NCI-H345 treated with DMSO at 0.1 percent for 48 hours (cell line): ENCODE data around the gene CSMD2.
A peak's percentile ranks its signal among the peaks of the same experiment; 100 is the strongest.

ENCODE experiments used
- DNase-seq: peaks from one replicate; lab custom pipeline; 2025; ENCODE audit not compliant: unreplicated experiment; lab: John Stamatoyannopoulos, UW

The CSMD2 gene

DNA sequence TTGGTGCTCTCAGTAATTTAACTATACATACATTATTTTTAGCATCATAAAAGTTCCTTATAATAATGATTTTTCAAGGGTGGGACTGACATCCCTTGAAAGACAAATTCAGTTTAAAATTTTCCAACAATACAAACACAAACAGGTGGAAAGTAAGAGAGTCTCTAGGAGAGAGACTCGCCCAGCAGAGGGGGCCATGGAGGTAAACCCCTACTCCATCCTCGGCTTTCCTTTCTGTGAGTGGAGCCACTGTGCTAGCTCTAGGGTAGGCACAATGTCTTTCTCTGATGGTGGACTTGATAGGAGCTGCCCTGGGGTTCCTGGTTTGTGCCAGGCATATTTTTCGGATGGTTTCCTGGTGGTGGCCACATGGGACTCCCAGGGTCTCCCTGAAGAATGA is 8.3 kb downstream of the CSMD2 start:
- no peak for DNase-seq

DNA sequence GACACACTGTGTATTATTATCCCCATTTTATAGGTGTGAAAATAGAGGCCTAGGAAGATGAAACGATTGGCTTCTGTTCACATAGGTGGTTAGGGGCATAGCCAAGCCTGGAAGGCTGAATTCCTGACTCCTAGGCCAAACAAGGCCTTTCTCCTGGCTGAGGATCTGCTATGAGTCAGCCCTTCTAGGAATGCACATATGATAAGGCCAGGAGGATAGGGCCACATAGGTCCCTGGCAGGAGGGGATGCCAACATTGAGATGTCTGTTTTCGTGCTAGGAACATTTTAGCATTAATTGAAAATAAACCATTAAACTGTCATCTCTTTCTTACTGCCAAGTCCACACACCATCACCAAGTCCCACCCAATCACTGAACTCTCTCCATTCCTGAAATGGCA is 9.2 kb downstream of the CSMD2 start:
- no peak for DNase-seq

DNA sequence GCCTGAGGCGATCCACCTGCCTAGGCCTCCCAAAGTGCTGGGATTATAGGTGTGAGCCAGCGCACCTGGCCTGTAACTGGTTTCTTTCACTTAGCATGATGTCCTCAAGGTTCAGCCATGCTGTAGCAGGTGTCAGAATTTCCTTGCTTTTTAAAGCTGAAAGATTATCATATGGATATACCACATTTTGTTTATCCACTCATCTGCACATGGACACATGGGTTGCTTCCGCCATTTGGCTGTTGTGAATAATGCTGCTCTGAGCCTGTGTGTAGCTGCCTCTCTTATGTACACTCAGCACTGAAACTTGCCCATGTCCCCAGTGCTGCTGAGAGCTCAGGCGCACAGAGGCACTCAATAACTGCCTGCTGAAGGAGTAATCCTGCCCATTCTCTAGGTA is 11.8 kb downstream of the CSMD2 start:
- DNase-seq: no peak

DNA sequence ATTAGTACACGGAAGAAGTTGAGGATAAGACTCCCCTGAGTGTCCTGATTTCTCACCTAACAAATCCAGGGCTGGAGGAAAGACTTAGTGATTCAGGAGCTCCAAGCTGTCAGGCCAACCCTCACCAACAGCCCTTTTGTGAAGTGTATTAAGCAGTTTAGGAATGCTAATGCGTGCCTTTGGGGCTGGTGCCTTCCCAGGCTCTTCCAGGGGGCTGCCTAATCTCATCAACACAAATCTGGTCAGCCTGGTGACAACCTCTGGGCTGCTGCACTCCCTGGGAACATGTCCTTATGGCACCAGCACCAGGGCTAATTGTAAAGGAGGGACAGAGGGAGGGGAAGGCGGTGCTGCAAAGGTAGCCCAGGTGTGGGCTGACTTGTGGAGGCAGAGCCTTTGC is 15.5 kb downstream of the CSMD2 start:
- DNase-seq: no peak

DNA sequence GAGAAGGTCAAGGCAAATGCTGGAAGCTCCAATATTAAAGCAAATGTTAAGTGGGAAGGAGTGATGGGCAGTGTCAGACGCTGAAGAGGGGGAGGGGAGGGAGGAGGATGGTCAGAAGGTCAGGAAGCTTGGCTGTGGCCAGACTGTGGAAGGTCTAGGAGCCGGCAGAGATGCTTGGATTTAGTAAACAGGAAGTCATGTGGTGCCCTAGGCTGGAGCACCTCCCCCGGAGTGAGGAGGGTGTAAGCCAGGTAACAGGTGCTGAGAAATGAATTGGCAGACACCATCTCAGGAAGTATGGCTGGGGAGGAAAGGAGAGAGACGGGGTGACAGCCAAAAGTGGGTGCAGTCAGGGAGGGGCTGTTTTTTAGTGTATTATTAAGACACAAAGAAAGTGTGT is 17.7 kb downstream of the CSMD2 start:
- DNase-seq: peak; percentile 5

DNA sequence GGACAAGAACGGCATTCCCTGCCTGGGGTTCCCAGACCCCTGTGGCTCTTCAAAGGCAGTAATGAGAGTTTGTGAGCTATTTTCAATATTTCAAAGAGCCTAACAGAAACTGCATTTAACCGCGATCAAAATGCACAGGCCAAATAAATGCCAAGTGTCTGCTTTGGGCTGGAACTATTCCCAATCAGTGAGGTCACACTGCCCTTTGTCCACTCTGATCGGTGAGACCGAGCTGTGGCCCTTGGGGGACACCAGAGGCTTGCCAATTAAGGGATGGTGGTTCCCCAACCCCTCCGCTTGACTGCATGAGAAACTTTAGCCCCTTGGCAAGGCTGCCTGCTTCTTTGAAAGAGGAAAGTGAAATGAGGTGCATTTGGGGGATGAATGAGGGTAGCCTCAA is 20.3 kb downstream of the CSMD2 start:
- DNase-seq: no peak

DNA sequence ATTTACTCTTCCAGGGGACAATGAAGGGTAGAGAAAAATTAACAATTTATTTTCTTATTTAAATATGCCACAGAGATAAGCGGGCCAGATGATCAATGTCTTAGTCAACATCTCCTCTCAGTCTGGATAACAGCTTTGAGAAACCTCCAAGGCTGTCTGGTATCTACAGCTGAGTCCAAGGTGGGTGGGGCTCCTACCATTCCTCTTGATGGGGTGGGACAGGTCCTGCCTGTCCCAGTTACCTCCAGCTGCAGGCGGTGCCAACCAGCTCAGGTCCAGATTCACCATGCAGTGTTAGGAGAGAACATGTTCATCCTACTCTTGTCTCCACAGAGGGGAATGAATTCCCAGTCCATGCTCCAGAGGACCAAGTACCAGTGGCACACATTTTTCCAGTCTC is 21.1 kb downstream of the CSMD2 start:
- DNase-seq: no peak

DNA sequence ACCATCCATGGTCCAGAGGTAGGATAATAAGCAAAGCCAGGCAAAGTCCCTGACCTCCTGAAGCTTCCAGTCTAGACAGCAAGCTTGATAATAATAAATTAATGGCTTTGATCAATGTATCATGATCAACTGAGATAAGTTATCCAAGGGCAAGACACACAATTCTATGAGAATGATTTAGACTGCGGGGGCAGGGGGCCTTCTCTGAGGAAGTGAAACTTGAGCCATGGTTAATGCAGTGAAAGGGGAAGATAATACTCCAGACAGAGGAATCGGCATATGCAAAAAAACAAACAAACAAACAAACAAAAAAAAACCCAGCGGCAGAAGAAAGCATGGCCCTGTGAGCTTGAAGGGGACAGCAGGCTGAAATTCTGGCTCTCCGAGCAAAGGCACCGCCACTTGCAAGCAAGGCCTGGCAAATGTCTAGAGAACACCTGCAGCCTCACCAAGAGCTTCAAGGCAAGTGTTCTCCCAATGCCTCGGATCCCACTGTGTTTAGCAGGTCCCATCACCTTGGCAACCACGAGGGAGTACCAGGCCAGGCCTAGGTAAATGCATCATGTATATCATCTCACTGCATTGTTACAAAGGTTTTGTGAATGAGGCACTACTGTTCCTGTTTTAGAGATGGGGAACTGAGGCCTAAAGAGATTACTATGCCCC is 24.9 kb downstream of the CSMD2 start:
- DNase-seq: no peak

DNA sequence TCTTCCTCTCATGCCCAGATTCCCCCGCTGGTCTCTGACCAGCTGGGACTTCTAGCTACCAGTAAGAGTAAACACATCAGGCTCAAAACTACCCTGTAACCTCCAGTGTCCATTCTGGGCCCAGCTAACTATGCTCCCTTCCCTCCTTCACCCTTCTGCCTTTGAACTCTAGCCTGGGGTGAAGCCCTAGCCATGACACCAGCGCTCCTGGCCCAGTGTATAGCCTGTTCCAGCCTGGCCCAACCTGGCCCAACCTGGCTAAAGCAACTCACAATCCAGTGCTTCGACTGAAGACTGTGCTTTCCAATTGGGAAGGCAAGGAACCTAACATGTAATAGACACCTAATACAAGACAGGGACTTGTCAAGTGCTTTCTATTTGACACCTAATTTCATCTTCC is 27.6 kb downstream of the CSMD2 start:
- DNase-seq: no peak

DNA sequence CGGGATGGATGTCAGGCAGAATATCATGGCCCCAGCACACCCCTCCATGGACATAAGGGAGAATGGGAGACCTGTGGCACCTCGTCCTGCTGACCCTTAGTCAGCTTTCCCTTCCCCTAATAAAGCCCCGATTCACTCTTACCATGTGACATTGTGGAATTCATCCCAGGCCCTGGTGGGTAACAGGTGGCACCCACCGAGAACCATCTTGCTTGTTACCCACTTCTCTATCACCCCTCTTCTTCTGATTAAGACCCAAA is 32.9 kb downstream of the CSMD2 start:
- no peak for DNase-seq

DNA sequence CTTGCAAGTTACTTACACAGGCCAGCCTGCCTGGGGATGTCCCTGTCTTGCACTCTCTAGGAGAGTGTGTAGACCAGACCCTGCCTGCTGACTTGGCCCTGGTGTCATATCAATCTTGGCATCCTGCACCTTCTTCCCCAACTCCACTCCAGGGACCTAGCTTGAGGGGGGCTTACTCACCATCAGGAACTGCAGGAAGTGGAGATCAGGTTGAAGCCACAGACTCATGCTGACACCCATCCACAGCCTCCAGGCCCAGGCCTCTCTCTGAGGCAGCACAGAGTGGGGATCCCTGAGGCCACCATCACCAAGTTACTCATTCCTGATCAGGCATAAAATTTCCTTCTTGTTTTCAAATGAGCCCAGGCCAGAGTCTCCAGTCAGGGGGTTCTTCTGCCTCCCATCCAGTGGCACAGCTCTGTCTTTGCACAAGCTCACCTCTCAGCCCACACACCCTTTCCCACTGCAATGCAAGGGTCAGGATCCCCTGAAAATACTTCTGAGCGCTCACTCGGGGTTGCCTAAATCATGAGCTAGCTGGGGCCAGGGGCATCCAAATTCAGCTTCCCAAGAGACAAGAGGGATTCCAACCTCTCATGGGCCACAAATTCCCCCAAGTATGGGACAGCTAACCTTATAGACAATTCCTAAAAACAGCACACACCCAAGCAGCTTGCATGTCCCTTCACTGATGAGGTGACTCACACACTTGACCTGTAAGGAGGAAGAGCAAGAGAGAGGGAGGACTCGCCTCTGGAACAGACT is 33.5 kb downstream of the CSMD2 start:
- DNase-seq: no peak

DNA sequence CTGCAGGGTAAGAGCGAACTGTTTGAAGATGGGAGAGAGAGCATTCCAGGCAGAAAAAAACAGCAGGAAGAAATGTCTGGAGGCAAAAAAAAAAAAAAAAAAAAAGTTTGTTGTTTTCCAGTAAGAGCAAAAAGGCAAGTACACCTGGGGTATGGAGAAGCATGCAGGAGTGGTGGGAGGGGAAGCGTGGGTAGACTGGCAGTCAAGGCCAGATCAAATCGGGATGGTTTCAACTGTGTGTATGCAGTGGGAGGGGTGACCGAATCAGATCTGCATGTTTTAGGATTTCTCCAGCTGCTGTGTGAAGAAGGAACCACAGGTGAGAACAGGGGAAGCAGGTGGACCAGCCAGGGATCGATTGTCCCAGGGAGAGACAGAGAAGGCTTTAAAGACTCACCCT is 34.7 kb downstream of the CSMD2 start:
- no peak for DNase-seq

DNA sequence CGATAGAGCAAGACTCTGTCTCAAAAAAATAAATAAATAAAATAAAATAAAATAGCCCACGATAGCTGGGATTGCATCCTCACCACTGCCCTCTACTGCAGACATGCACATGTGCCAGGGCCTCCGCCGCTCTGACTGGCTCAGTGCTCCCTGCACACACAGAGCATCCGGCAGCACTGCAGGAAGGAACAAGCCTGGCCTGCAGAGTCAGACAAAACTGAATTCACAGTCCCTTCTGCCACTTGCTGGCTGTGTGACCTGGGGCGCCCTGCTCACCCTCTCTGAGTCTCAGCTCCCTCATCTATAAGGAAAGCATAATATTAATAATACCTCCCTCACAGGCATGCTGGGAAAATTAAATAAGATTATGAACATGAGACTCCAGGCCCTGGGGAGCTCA is 35.4 kb downstream of the CSMD2 start:
- no peak for DNase-seq

DNA sequence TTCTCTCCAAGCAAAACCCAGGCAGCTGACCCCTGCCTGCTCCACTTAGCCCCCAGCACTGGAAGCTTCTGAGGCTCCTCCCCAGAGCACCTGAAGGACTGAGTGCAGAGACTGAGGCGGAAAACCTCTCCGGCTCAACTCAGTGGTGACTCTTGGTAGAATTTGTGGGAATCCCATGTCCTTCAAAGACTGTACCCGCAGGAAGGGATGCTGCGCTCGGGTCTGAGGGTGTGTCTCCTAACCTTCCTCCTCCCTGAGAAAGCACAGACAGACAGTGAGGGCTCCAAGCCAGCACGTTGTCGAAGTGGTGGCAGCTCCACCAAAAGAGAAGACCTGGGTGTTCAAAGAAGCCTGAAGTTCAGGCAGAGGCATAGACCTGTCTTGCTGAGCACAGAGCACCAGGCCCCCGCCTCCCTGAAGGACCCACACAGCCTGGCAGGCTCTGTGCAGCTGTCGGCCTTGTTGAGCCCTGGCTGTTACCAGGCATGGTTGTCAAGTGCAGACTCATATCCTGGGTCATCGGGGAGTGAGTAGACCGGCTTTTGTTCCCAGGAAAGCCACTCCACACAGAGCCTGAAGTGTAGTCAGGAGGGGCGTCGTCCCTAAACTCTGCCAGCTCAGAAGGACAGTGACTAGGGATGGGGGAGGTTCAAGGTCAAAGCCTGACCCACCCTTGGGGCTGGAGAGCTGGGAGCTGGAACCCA is 36.7 kb downstream of the CSMD2 start:
- no peak for DNase-seq

DNA sequence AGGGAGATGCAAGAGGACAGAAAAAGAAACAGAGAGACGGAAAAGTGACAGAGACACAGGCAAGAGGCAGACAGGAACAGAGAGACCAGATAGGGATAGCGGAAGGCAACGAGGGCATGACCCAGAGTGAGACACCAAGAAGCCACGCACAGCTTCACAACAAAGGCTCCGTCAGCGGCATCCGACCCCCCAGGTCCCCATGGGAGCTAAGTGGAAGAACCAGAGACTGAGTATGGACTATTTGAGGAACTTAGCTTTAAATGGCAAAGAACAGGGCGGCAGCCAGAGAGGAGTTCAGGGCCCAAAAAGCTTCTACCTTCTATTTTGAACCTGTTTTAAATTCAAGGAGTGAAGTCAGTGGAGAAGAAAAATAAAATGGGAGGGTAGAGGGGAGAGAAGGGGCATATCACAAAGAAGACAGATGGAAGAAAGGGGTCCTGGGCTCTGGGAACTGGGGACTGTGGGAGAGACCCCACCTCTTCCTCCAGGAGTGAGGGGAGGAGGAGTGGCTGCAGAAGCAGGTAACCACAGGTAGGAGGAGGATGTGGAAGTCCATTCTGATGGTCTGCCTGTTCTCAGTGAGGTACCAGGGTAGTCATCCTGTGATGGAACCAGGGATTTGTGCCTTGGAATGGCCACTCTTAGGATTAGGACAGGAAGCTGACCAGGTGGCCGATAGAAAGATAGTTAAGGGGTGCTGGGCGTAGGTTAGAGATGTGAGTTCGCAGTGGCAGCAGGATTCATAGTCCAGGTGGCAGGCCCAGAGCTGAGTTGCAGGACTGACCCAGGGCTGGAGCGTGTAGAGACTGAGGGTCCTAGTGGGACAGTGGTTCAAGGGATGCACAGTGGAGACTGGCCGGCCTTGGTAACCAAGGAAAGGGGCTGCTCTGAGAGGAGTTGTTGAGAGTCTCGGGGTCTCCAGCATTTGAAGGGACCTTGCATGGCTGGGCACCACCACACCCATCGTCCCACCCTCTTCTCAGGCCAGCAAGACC is 37.7 kb downstream of the CSMD2 start:
- no peak for DNase-seq

DNA sequence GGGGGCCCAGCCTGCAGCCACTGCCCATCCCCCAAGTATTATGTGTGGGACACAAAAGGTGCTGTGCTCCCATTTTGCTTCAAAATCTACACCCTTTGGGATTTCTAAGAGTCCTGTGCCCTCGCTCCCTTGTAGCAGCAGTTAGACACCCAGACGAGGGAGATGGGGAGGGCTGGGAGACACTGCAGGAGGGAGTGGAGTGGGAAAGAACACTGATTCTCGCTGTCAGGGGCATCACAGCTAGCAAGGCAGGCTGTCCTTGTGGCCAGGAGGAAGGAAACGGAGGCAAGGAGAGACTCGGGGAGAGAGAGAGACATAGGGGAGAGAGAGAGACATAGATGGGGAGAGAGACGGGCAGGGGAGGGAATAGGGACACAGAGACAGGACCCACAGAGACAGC is 38.5 kb downstream of the CSMD2 start:
- no peak for DNase-seq

DNA sequence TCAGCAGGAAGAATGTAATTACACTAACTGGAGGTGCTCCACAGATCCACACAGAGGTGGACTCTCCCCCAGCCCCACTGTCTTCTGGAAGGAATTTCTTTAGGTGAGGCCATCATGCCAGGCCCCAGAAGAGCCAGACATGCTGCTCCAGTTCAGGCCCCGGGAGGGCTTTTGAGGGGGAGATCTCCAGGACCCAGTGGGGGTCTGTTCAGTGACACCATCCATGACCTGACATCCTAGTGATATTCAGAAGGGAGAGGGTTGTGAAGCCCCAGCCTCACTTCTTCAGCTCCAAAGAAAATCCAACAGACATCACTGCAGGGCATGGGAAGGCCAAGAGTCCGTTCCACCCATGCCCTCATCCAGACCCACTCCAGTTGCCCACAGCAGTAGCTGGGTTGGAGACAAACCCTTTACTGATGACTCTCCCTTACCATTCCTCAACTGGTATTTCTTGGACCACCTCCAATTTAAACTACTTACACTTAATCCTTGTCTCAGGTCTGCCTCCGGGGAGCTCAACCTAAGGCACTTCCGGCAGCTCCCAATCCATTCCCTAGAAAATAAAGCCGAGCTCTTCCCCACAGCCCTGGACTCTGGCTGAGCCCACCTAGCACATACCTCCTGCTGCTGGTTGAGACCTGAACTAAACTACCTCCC is 39.2 kb downstream of the CSMD2 start:
- DNase-seq: no peak

DNA sequence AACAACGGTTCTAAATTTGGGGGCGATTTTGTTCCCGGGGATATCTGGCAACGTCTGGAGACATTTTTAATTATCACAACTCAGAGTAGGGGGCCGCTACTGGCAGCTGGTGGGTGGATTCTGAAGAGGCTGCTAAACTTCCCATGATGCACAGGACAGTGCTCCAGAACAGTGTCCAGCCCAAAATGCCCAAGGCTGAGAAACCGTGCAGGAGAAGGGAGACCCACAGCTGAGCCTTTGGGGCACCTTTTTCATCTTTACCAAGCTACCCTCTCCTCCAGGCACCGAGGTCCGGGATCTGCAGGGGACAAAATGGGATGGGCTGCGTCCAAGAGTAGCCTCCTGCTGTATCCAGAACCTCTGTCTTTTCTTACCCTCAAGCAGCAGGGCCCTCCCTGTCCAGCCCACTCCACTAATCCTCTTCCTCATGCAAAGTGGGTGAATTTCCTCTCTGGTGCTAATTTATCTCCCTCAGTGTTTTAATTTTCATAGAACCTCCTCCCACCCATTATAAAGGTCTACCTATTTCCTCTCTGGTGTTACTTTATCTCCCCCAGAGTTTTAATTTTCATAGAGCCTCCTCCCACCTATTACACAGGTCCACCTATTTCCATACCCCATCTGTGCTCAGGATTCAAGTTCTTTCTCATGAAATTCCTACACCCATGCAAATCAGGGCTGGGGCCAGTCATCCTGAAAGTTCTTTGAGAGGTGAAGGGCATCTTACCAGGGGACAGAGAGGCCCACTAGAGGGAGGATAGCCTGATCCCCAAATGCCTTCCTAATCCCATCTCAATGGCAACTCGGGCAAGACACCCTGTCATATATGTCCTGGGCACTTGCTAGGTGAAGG is 42.7 kb downstream of the CSMD2 start:
- no peak for DNase-seq

DNA sequence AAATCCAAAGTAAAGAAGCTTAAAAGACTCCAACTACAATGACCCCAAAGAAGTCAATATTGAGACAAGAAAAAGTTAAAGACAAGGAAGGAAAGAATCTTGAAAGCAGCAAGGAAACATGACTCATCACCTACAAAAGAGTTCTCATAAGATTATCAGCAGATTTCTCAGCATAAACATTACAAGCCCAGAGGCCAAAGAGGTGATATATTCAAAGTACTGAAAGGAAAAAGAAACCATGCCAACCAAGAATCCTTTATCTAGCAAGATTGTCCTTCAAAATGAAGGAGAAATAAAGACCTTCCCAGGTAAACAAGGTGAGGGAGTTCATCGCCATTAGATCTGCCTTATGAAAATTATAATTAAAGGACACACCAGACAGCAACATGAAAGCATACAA is 49.8 kb downstream of the CSMD2 start:
- DNase-seq: no peak

DNA sequence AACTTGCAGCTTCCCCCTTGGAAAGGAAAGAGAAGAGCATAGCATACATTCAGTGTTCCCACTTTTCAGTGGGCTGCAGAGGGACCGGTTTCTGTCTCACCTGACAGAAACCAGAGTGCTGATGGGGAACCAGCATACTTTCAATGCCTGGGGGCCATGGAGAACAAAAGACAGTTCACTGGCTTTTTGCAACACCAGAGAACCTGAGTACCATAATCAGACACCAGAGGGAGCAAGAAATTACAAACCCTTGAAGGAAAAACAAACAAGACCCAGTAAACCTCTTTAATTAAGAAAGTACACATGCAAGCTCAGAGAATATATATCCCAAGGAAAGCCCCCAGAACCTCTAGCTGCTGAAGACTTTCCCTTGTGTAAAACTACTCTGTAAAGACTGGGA is 51.1 kb downstream of the CSMD2 start:
- DNase-seq: peak; percentile 14
